Kidney tubule cell (primary cell): ENCODE results near the gene XAGE5.
"Not testable (repeated sequence)": the region's sequence is repeated elsewhere in the genome, so short reads cannot be mapped to it uniquely, and the experiment has no call there.

Experiments
- DNase-seq: peaks from one replicate; pipeline ENCODE4 v3.0.0-alpha.2; 2018; ENCODE audit warnings: low spot score

XAGE5 gene, protein sequence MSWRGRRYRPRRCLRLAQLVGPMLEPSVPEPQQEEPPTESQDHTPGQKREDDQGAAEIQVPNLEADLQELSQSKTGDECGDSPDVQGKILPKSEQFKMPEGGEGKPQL

DNA sequence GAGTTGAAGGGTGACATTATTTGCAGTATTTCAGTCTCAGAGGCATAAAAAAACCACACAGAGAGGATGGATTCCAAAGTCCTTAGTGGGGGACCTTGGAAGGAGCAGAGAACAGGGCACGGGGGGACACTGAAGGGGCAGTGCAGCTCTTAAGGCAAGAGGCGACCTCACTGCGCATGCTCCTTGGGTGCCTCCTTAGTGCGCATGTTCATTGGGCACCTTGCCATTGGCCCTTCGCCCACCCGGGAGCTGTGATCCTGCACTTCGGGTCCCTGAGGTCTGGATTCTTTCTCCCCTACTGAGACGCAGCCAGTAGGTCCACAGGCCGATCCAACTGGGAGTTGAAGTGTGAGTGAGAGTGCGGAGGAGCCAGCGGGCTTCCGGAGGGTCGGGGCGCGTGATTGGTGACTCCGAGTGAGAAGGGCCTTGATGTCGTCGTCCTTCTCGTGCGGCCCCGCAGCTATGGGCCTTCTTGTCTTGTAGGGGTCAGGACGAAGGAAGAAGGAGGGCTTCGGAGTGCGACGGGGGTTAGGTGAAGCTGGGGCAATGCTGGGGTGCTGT, at the start of gene XAGE5:
XAGE5 (plus strand) TSS at position 223 of the 561 bp plus-strand sequence. CDS start 1,280 bp downstream, outside the sequence.
- DNase-seq = no peak

DNA sequence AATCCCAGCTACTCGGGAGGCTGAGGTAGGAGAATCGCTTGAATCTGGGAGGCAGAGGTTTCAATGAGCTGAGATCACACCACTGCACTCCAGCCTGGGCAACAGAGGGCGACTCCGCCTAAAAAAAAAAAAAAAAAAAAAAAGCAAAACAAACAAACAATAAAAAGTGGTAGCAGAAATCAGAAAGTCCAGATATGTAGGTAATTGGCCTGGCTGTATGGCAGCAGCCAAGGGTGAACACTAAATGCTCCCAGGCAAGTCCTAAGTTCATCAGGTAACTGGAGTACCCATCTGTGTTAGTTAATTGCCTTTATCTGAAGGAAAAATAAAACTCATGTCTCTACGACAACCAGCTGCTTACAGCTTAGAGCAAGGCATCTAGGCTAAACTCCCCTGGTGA, 45.1 kb upstream of the XAGE5 start:
- not testable (repeated sequence) for DNase-seq

- not testable (repeated sequence) for DNase-seq
Measured at GRCh38 chrX:52773504-52773903, 37.6 kb upstream of the XAGE5 start.

- DNase-seq = peak; percentile 42
Measured at GRCh38 chrX:52797327-52797726, 13.8 kb upstream of the XAGE5 start, which contains the start of gene SPANXN5. SPANXN5 (minus strand) TSS chrX:52797427; CDS start chrX:52797348, 79 bp downstream.

GRCh38 chrX:52804876-52805275, 6.2 kb upstream of the XAGE5 start:
- peak; percentile 47 for DNase-seq

DNA sequence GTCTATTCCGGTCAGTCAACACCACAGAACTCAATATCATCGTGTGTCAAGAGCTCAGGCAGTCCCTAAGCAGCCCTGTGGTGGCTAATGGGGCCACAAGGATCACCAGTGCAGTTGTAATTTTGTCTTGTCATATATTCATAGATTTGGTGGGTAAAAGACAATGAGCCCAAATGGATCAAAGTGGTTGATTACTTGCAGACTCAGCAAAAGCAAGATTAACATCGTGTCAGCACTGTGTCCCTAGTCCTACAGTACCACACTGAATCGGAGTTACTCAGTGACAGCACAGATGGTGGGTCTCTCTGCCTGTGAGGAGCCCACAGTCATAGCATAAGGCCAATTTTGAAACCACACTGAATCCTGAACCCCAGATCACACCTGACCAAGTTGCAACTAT, 8.7 kb downstream of the XAGE5 start:
- no peak for DNase-seq

GRCh38 chrX:52821079-52821760, 10.1 kb downstream of the XAGE5 start:
- peak; percentile 8 for DNase-seq

- DNase-seq = no peak
Measured at GRCh38 chrX:52824608-52825007, 13.5 kb downstream of the XAGE5 start.

GRCh38 chrX:52830551-52830950, 19.5 kb downstream of the XAGE5 start:
- no peak for DNase-seq

GRCh38 chrX:52839137-52839536, 28.1 kb downstream of the XAGE5 start:
- DNase-seq = no peak

GRCh38 chrX:52843619-52844018, 32.5 kb downstream of the XAGE5 start:
- not testable (repeated sequence) for DNase-seq

DNA sequence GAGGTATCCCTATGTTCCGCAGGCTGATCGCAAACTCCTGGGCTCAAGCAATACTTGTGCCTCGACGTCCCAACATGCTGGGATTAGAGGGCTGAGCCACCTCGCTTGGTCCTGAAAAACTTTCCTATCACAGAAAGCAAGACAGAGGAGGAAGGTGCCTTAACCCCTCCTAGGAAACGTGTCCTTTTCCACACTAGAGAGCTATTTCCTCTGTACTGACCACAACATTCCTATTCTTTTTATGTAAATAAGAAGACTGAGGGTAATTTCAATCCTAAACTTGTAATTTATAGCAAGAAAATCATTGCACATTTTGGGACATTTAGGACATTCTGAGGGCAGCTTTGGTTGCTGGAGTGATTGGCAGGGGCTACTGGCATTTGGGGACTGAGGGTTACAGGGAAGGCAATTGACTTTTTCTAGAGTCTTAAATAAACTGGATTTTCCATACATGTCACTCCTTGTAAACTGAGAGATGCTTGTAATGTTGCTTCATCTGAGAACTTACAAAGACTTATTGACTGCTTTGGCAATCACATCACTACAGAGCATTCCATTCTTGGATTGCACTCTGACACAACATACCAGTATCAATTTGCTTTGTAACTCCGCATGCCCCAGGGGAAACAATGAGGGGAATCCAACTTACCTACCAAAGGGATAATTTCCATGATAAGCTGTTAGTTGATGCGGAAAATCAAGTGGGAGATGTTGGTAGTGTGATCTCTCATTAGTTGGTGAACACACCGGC, 41.2 kb downstream of the XAGE5 start:
- peak; percentile 11 for DNase-seq

DNA sequence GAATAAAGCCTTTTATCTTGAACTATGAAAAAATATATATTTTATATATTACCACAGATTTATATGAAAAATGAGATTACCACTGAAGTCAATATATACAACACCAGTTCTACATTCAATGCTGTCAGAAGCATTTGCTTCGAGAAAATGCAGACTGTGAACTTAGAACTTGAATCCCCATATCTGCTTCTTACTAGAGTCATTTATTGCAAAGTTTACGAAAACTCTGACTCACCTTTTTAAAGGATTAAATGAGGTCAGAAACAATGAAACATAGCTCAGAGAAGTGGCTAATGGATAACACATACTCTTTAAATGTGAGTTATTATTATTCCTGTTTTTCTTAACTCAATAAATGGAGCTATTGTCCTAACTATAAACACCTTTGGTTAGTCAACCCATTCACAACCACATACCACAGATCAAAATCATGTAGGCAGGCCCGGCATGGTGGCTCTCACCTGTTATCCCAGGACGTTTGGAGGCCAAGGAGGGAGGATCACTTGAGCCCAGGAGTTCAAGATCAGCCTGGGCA, 46.0 kb downstream of the XAGE5 start:
- DNase-seq = peak; percentile 80

- peak; percentile 46 for DNase-seq
Measured at GRCh38 chrX:52865343-52865998, 54.4 kb downstream of the XAGE5 start.
